Measurements from ENCODE around the gene FLOT2. TPM values are rescaled to one million over a fixed set of nuclear protein-coding genes. Genes with fewer than 3 reads are reported as not detected.
"Not testable (repeated sequence)": the region's sequence is repeated elsewhere in the genome, so short reads cannot be mapped to it uniquely, and the experiment has no call there.

The FLOT2 gene
- total RNA-seq, 2 experiments from 2014 or later, result 79.7 to 85.1 TPM

- DNase-seq (peak; percentile 34 to 75 (median 46)), ATAC-seq (ENCODE audit: poor library complexity) (peak; percentile 59)
- not testable (repeated sequence) for H3K36me3 ChIP-seq (ENCODE audit: insufficient read depth, low read length); H3K27me3 Mint-ChIP-seq; H3K9me3 ChIP-seq (ENCODE audit: control insufficient read depth in 1 of 2, insufficient read depth in 1 of 2, low read length in 2 of 2); H3K9me3 Mint-ChIP-seq; H3K4me1 ChIP-seq (ENCODE audit: insufficient read depth, low read length); H3K27ac Mint-ChIP-seq; H3K27ac ChIP-seq (ENCODE audit: low read depth in 1 of 2, low read length in 2 of 2); H3K36me3 Mint-ChIP-seq (ENCODE audit: low read depth); H3K4me1 Mint-ChIP-seq (ENCODE audit: low read depth); H3K4me3 ChIP-seq (ENCODE audit: low read length); H3K27me3 ChIP-seq (ENCODE audit: control insufficient read depth in 1 of 2, insufficient read depth in 2 of 2, low read length in 2 of 2)
- ChIA-PET POLR2A (interaction anchor here (0.6 kb wide), 1 partner anchor 92 kb away, joined by 3 read pairs; no protein-coding TSS in a partner anchor), CTCF (interaction anchor here (0.6 to 1.8 kb wide), 8 partner anchors 11 to 188 kb away, joined by 3 to 7 read pairs (median 4); no protein-coding TSS in a partner anchor)
- H3K4me3 Mint-ChIP-seq, result peak overlapping the region; percentile 15
- intact Hi-C loops (cut with DNase I, micrococcal nuclease), result loop anchor here in 1 of 2 experiments (10.0 kb wide), 1 partner anchor 514 kb away; the partner anchor contains the start of genes IFT20 and TNFAIP1
- peak; percentile 37 for TF ChIP-seq CTCF (IDR thresholded peaks at IDR 0.05)
These were observed 48.9 kb downstream of the FLOT2 start for GRCh38 chr17:28848667-28849066.

- H3K27ac ChIP-seq (ENCODE audit: low read depth in 1 of 2, low read length in 2 of 2); H3K9me3 Mint-ChIP-seq; ATAC-seq (ENCODE audit: poor library complexity); H3K4me3 Mint-ChIP-seq; H3K9me3 ChIP-seq (ENCODE audit: control insufficient read depth in 1 of 2, insufficient read depth in 1 of 2, low read length in 2 of 2); DNase-seq; H3K36me3 ChIP-seq (ENCODE audit: insufficient read depth, low read length); H3K27me3 Mint-ChIP-seq; H3K4me3 ChIP-seq (ENCODE audit: low read length); POLR2A ChIA-PET; H3K27ac Mint-ChIP-seq; H3K27me3 ChIP-seq (ENCODE audit: control insufficient read depth in 1 of 2, insufficient read depth in 2 of 2, low read length in 2 of 2): not testable (repeated sequence)
- H3K4me1 ChIP-seq (ENCODE audit: insufficient read depth, low read length), result peaks cover 10% of the 10 kb centered on the region
- H3K4me1 Mint-ChIP-seq (ENCODE audit: low read depth), result peaks cover 10% of the 10 kb centered on the region
- CTCF ChIA-PET, result interaction anchor here (0.6 kb wide), 1 partner anchor 73 kb away, joined by 3 read pairs; no protein-coding TSS in a partner anchor
- peaks cover 10% of the 10 kb centered on the region for H3K36me3 Mint-ChIP-seq (ENCODE audit: low read depth)
- intact Hi-C loops (cut with DNase I, micrococcal nuclease), result loop anchor here in 1 of 2 experiments (10.0 kb wide), 1 partner anchor 512 kb away; the partner anchor contains the start of genes IFT20 and TNFAIP1
These were observed 50.8 kb downstream of the FLOT2 start for GRCh38 chr17:28846699-28847098.

GRCh38 chr17:28846231-28846630 is 51.3 kb downstream of the FLOT2 start:
- Histone ChIP-seq H3K36me3 (ENCODE audit: insufficient read depth, low read length) (no peaks in the 10 kb centered on the region), H3K27ac (ENCODE audit: low read depth in 1 of 2, low read length in 2 of 2) (no peak overlapping the region), H3K4me1 (ENCODE audit: insufficient read depth, low read length) (peaks cover 15% of the 10 kb centered on the region), H3K27me3 (ENCODE audit: control insufficient read depth in 1 of 2, insufficient read depth in 2 of 2, low read length in 2 of 2) (no peaks in the 10 kb centered on the region), H3K4me3 (ENCODE audit: low read length) (no peak overlapping the region), H3K9me3 (ENCODE audit: control insufficient read depth in 1 of 2, insufficient read depth in 1 of 2, low read length in 2 of 2) (no peaks in the 10 kb centered on the region)
- intact Hi-C loops (cut with DNase I, micrococcal nuclease), result loop anchor here in 1 of 2 experiments (10.0 kb wide), 1 partner anchor 511 kb away; the partner anchor contains the start of genes IFT20 and TNFAIP1
- ChIA-PET CTCF (interaction anchor here (0.6 kb wide), 1 partner anchor 72 kb away, joined by 3 read pairs; no protein-coding TSS in a partner anchor), POLR2A (no interaction called here)
- DNase-seq (no peak), ATAC-seq (ENCODE audit: poor library complexity) (no peak)
- no peak for TF ChIP-seq CTCF (IDR thresholded peaks at IDR 0.05)
- no peak overlapping the region for H3K4me3 Mint-ChIP-seq
- H3K27ac Mint-ChIP-seq, result no peak overlapping the region
- no peaks in the 10 kb centered on the region for H3K27me3 Mint-ChIP-seq
- H3K9me3 Mint-ChIP-seq, result no peaks in the 10 kb centered on the region
- peaks cover 13% of the 10 kb centered on the region for H3K4me1 Mint-ChIP-seq (ENCODE audit: low read depth)
- H3K36me3 Mint-ChIP-seq (ENCODE audit: low read depth), result peaks cover 12% of the 10 kb centered on the region

GRCh38 chr17:28843816-28844148 is 53.8 kb downstream of the FLOT2 start:
- TF ChIP-seq CTCF (IDR thresholded peaks at IDR 0.05), result no peak
- Mint-ChIP-seq H3K9me3 (no peaks in the 10 kb centered on the region), H3K4me3 (peak overlapping the region; percentile 66), H3K27ac (no peak overlapping the region), H3K4me1 (ENCODE audit: low read depth) (peaks cover 27% of the 10 kb centered on the region), H3K36me3 (ENCODE audit: low read depth) (peaks cover 15% of the 10 kb centered on the region), H3K27me3 (no peaks in the 10 kb centered on the region)
- H3K36me3 ChIP-seq (ENCODE audit: insufficient read depth, low read length), result peaks cover 2% of the 10 kb centered on the region
- H3K4me3 ChIP-seq (ENCODE audit: low read length), result no peak overlapping the region
- no peak for ATAC-seq (ENCODE audit: poor library complexity)
- ChIA-PET CTCF (interaction anchor here (0.6 to 3.1 kb wide), 4 partner anchors 12 to 117 kb away, joined by 4 to 30 read pairs (median 7); partner anchors contain the start of gene TLCD1), POLR2A (no interaction called here)
- intact Hi-C loops (cut with DNase I, micrococcal nuclease), result loop anchor here (2.0 to 10.0 kb wide), 4 partner anchors 76 to 509 kb away; partner anchors contain the start of genes IFT20 (in 1 of the 2) and TNFAIP1 (in 1 of the 2)
- H3K27me3 ChIP-seq (ENCODE audit: control insufficient read depth in 1 of 2, insufficient read depth in 2 of 2, low read length in 2 of 2), result no peaks in the 10 kb centered on the region
- no peak for DNase-seq
- peaks cover 20% of the 10 kb centered on the region for H3K4me1 ChIP-seq (ENCODE audit: insufficient read depth, low read length)
- no peaks in the 10 kb centered on the region for H3K9me3 ChIP-seq (ENCODE audit: control insufficient read depth in 1 of 2, insufficient read depth in 1 of 2, low read length in 2 of 2)
- H3K27ac ChIP-seq (ENCODE audit: low read depth in 1 of 2, low read length in 2 of 2), result no peak overlapping the region

All from CD4-positive, alpha-beta T cell (primary cell).